ENCODE data around the gene SMCHD1. TPM values are rescaled to one million over a fixed set of nuclear protein-coding genes. Genes with fewer than 3 reads are reported as not detected.

Gene SMCHD1
- total RNA-seq (59.0 TPM), polyA plus RNA-seq (ENCODE audit: insufficient read depth in 1 of 8, insufficient read length in 8 of 8, low replicate concordance in 1 of 8) (10 to 100 TPM; 25.3 to 48.6 (median 36.6) TPM)
- long read RNA-seq, donor 1, partial matches to known transcripts = 8 of 9 reads
- long read RNA-seq, donor 1, other reads (novel, unspliced or antisense) = 0 of 9 reads
- long read RNA-seq, donor 2 = 0 reads
- long read RNA-seq, donor 3, partial matches to known transcripts = 10 of 12 reads
- long read RNA-seq, donor 3, other reads (novel, unspliced or antisense) = 0 of 12 reads
- long read RNA-seq, donor 4 = 0 reads
- long read RNA-seq, donor 5, partial matches to known transcripts = 39 of 39 reads
- long read RNA-seq, donor 5, other reads (novel, unspliced or antisense) = 0 of 39 reads
- long read RNA-seq, donor 6, partial matches to known transcripts = 0 of 1 reads
- long read RNA-seq, donor 6, other reads (novel, unspliced or antisense) = 0 of 1 reads
- long read RNA-seq, donor 7, partial matches to known transcripts = 14 of 16 reads
- long read RNA-seq, donor 7, other reads (novel, unspliced or antisense) = 0 of 16 reads
- long read RNA-seq, donor 8, full-length matches to known transcripts = 2 of 18 reads
- long read RNA-seq, donor 8, partial matches to known transcripts = 16 of 18 reads
- long read RNA-seq, donor 8, other reads (novel, unspliced or antisense) = 0 of 18 reads
- long read RNA-seq, donor 9, partial matches to known transcripts = 28 of 28 reads
- long read RNA-seq, donor 9, other reads (novel, unspliced or antisense) = 0 of 28 reads
- long read RNA-seq, donor 10, full-length matches to known transcripts = 2 of 23 reads
- long read RNA-seq, donor 10, partial matches to known transcripts = 21 of 23 reads
- long read RNA-seq, donor 10, other reads (novel, unspliced or antisense) = 0 of 23 reads
- long read RNA-seq, donor 11, partial matches to known transcripts = 28 of 29 reads
- long read RNA-seq, donor 11, other reads (novel, unspliced or antisense) = 0 of 29 reads

GRCh38 chr18:2655178-2655953, at the start of gene SMCHD1:
SMCHD1 (plus strand) TSS chr18:2655726; CDS start chr18:2656076, 350 bp downstream.
- Histone ChIP-seq H3K4me3 (ENCODE audit: low read length) (peak within 1 kb of the TSS; percentile 98), H3K27me3 (ENCODE audit: control insufficient read depth, insufficient read depth, low read length) (no peaks in the 10 kb centered on the region), H3K9me3 (replicated peaks; ENCODE audit: control insufficient read depth, low read depth, low read length) (no peaks in the 10 kb centered on the region), H3K27ac (ENCODE audit: low read length) (peak within 1 kb of the TSS; percentile 99), H3K4me1 (ENCODE audit: control insufficient read depth, insufficient read depth, low read length) (peaks cover 9% of the 10 kb centered on the region), H3K36me3 (ENCODE audit: control insufficient read depth, insufficient read depth, low read length) (peaks cover 3% of the 10 kb centered on the region)
- DNase-seq = peak; percentile 93
- WGBS (ENCODE audit: insufficient coverage) = under 1% methylated on average over 98 of the region's 100 CpGs

GRCh38 chr18:2606335-2606734, 49.2 kb upstream of the SMCHD1 start:
- H3K27ac ChIP-seq (ENCODE audit: low read length) = no peak overlapping the region
- no CpG with 5 or more reads among the region's 2 CpGs for WGBS (ENCODE audit: insufficient coverage)
- no peaks in the 10 kb centered on the region for H3K4me1 ChIP-seq (ENCODE audit: control insufficient read depth, insufficient read depth, low read length)
- H3K27me3 ChIP-seq (ENCODE audit: control insufficient read depth, insufficient read depth, low read length) = no peaks in the 10 kb centered on the region
- peaks cover 6% of the 10 kb centered on the region for H3K36me3 ChIP-seq (ENCODE audit: control insufficient read depth, insufficient read depth, low read length)
- no peak overlapping the region for H3K4me3 ChIP-seq (ENCODE audit: low read length)
- H3K9me3 ChIP-seq (replicated peaks; ENCODE audit: control insufficient read depth, low read depth, low read length) = no peaks in the 10 kb centered on the region
- no peak for DNase-seq

- no CpG with 5 or more reads among the region's 2 CpGs for WGBS (ENCODE audit: insufficient coverage)
These were observed 45.9 kb upstream of the SMCHD1 start for GRCh38 chr18:2609604-2610003.

GRCh38 chr18:2610549-2610948, 45.0 kb upstream of the SMCHD1 start:
- Histone ChIP-seq H3K36me3 (ENCODE audit: control insufficient read depth, insufficient read depth, low read length) (peaks cover 14% of the 10 kb centered on the region), H3K27ac (ENCODE audit: low read length) (no peak overlapping the region), H3K9me3 (replicated peaks; ENCODE audit: control insufficient read depth, low read depth, low read length) (no peaks in the 10 kb centered on the region), H3K4me1 (ENCODE audit: control insufficient read depth, insufficient read depth, low read length) (no peaks in the 10 kb centered on the region), H3K4me3 (ENCODE audit: low read length) (no peak overlapping the region), H3K27me3 (ENCODE audit: control insufficient read depth, insufficient read depth, low read length) (no peaks in the 10 kb centered on the region)
- no CpG with 5 or more reads among the region's 5 CpGs for WGBS (ENCODE audit: insufficient coverage)
- DNase-seq = no peak

More at GRCh38 chr18:2609604-2610003, 45.9 kb upstream of the SMCHD1 start:
- H3K4me3 ChIP-seq (ENCODE audit: low read length) = no peak overlapping the region
- H3K27ac ChIP-seq (ENCODE audit: low read length) = no peak overlapping the region
- H3K27me3 ChIP-seq (ENCODE audit: control insufficient read depth, insufficient read depth, low read length) = no peaks in the 10 kb centered on the region
- H3K4me1 ChIP-seq (ENCODE audit: control insufficient read depth, insufficient read depth, low read length) = no peaks in the 10 kb centered on the region
- peaks cover 6% of the 10 kb centered on the region for H3K36me3 ChIP-seq (ENCODE audit: control insufficient read depth, insufficient read depth, low read length)
- DNase-seq = no peak
- H3K9me3 ChIP-seq (replicated peaks; ENCODE audit: control insufficient read depth, low read depth, low read length) = no peaks in the 10 kb centered on the region

GRCh38 chr18:2612996-2613395, 42.5 kb upstream of the SMCHD1 start:
- WGBS (ENCODE audit: insufficient coverage) = no CpG with 5 or more reads among the region's 1 CpG
- no peak for DNase-seq

GRCh38 chr18:2617401-2617998, 38.0 kb upstream of the SMCHD1 start:
- no peak overlapping the region for H3K27ac ChIP-seq (ENCODE audit: low read length)
- no peaks in the 10 kb centered on the region for H3K27me3 ChIP-seq (ENCODE audit: control insufficient read depth, insufficient read depth, low read length)
- no peaks in the 10 kb centered on the region for H3K9me3 ChIP-seq (replicated peaks; ENCODE audit: control insufficient read depth, low read depth, low read length)
- H3K36me3 ChIP-seq (ENCODE audit: control insufficient read depth, insufficient read depth, low read length) = peaks cover 12% of the 10 kb centered on the region
- no peak overlapping the region for H3K4me3 ChIP-seq (ENCODE audit: low read length)
- no peaks in the 10 kb centered on the region for H3K4me1 ChIP-seq (ENCODE audit: control insufficient read depth, insufficient read depth, low read length)
- WGBS (ENCODE audit: insufficient coverage) = no CpG with 5 or more reads among the region's 4 CpGs
- no peak for DNase-seq

More at GRCh38 chr18:2612996-2613395, 42.5 kb upstream of the SMCHD1 start:
- H3K36me3 ChIP-seq (ENCODE audit: control insufficient read depth, insufficient read depth, low read length) = peaks cover 17% of the 10 kb centered on the region
- no peaks in the 10 kb centered on the region for H3K27me3 ChIP-seq (ENCODE audit: control insufficient read depth, insufficient read depth, low read length)
- no peaks in the 10 kb centered on the region for H3K4me1 ChIP-seq (ENCODE audit: control insufficient read depth, insufficient read depth, low read length)
- no peaks in the 10 kb centered on the region for H3K9me3 ChIP-seq (replicated peaks; ENCODE audit: control insufficient read depth, low read depth, low read length)
- no peak overlapping the region for H3K27ac ChIP-seq (ENCODE audit: low read length)
- no peak overlapping the region for H3K4me3 ChIP-seq (ENCODE audit: low read length)

- no peaks in the 10 kb centered on the region for H3K27me3 ChIP-seq (ENCODE audit: control insufficient read depth, insufficient read depth, low read length)
- no peak for DNase-seq
- no peaks in the 10 kb centered on the region for H3K9me3 ChIP-seq (replicated peaks; ENCODE audit: control insufficient read depth, low read depth, low read length)
- H3K4me3 ChIP-seq (ENCODE audit: low read length) = no peak overlapping the region
- no peak overlapping the region for H3K27ac ChIP-seq (ENCODE audit: low read length)
- H3K36me3 ChIP-seq (ENCODE audit: control insufficient read depth, insufficient read depth, low read length) = peaks cover 12% of the 10 kb centered on the region
- no CpG with 5 or more reads among the region's 4 CpGs for WGBS (ENCODE audit: insufficient coverage)
- H3K4me1 ChIP-seq (ENCODE audit: control insufficient read depth, insufficient read depth, low read length) = no peaks in the 10 kb centered on the region
These were observed 37.5 kb upstream of the SMCHD1 start for GRCh38 chr18:2618009-2618408.

- Histone ChIP-seq H3K4me3 (ENCODE audit: low read length) (no peak overlapping the region), H3K27me3 (ENCODE audit: control insufficient read depth, insufficient read depth, low read length) (no peaks in the 10 kb centered on the region), H3K36me3 (ENCODE audit: control insufficient read depth, insufficient read depth, low read length) (no peaks in the 10 kb centered on the region), H3K27ac (ENCODE audit: low read length) (no peak overlapping the region), H3K4me1 (ENCODE audit: control insufficient read depth, insufficient read depth, low read length) (no peaks in the 10 kb centered on the region), H3K9me3 (replicated peaks; ENCODE audit: control insufficient read depth, low read depth, low read length) (no peaks in the 10 kb centered on the region)
- 62% methylated on average over 5 of the region's 5 CpGs for WGBS (ENCODE audit: insufficient coverage)
- no peak for DNase-seq
These were observed 30.3 kb upstream of the SMCHD1 start for GRCh38 chr18:2625217-2625616.

GRCh38 chr18:2627821-2628276, 27.7 kb upstream of the SMCHD1 start:
- H3K4me3 ChIP-seq (ENCODE audit: low read length) = no peak overlapping the region
- H3K27ac ChIP-seq (ENCODE audit: low read length) = no peak overlapping the region
- H3K9me3 ChIP-seq (replicated peaks; ENCODE audit: control insufficient read depth, low read depth, low read length) = no peaks in the 10 kb centered on the region
- H3K36me3 ChIP-seq (ENCODE audit: control insufficient read depth, insufficient read depth, low read length) = no peaks in the 10 kb centered on the region
- no peaks in the 10 kb centered on the region for H3K27me3 ChIP-seq (ENCODE audit: control insufficient read depth, insufficient read depth, low read length)
- no peak for DNase-seq
- no peaks in the 10 kb centered on the region for H3K4me1 ChIP-seq (ENCODE audit: control insufficient read depth, insufficient read depth, low read length)
- no CpG with 5 or more reads among the region's 1 CpG for WGBS (ENCODE audit: insufficient coverage)
